ENCODE measurements around the gene KIAA1586. TPM values are rescaled to one million over a fixed set of nuclear protein-coding genes. Genes with fewer than 3 reads are reported as not detected.
A peak's percentile ranks its signal among the peaks of the same experiment; 100 is the strongest.

Gene KIAA1586
- total and polyA plus RNA-seq, 2 experiments from 2014 or later: 11.5 to 18.6 TPM

GRCh38 chr6:57094689-57095088 lies 48.2 kb downstream of the KIAA1586 start:
- 100% methylated on average over 1 of the region's 1 CpG for WGBS (ENCODE audit: low lambda C conversion rate, missing lambda C conversion rate)
- Histone ChIP-seq H2AFZ (no peak overlapping the region), H3K9me3 (ENCODE audit: low read depth) (no peaks in the 10 kb centered on the region), H3K36me3 (replicated peaks; ENCODE audit: insufficient read depth, low read depth) (peaks cover 4% of the 10 kb centered on the region), H3K27me3 (no peaks in the 10 kb centered on the region), H3K4me2 (no peak overlapping the region), H3K9me2 (replicated peaks; ENCODE audit: insufficient read depth) (no peaks in the 10 kb centered on the region), H3K4me1 (ENCODE audit: insufficient read depth) (peaks cover 22% of the 10 kb centered on the region), H3K79me2 (peaks cover 82% of the 10 kb centered on the region), H4K20me1 (ENCODE audit: insufficient read depth, poor library complexity, severe bottlenecking) (peaks cover 60% of the 10 kb centered on the region), H3K27ac (no peak overlapping the region), H3K4me3 (no peak overlapping the region)
- TF ChIP-seq EZH2 (IDR thresholded peaks at IDR 0.05; ENCODE audit: borderline replicate concordance) (no peak), EZH2phosphoT487 (IDR thresholded peaks at IDR 0.05; ENCODE audit: low read depth, severe bottlenecking, unreplicated experiment) (no peak)
- DNase-seq (ENCODE audit: low spot score): no peak

GRCh38 chr6:57097596-57097995 lies 51.1 kb downstream of the KIAA1586 start:
- Histone ChIP-seq H3K4me3 (no peak overlapping the region), H3K4me2 (no peak overlapping the region), H3K9me3 (ENCODE audit: low read depth) (no peaks in the 10 kb centered on the region), H3K36me3 (replicated peaks; ENCODE audit: insufficient read depth, low read depth) (peaks cover 4% of the 10 kb centered on the region), H3K9me2 (replicated peaks; ENCODE audit: insufficient read depth) (no peaks in the 10 kb centered on the region), H4K20me1 (ENCODE audit: insufficient read depth, poor library complexity, severe bottlenecking) (peaks cover 47% of the 10 kb centered on the region), H3K79me2 (peaks cover 97% of the 10 kb centered on the region), H3K27me3 (no peaks in the 10 kb centered on the region), H3K27ac (peak overlapping the region; percentile 25), H3K4me1 (ENCODE audit: insufficient read depth) (peaks cover 10% of the 10 kb centered on the region), H2AFZ (no peak overlapping the region)
- TF ChIP-seq CTCF (IDR thresholded peaks at IDR 0.05; ENCODE audit: poor library complexity) (no peak), EZH2phosphoT487 (IDR thresholded peaks at IDR 0.05; ENCODE audit: low read depth, severe bottlenecking, unreplicated experiment) (no peak), EZH2 (IDR thresholded peaks at IDR 0.05; ENCODE audit: borderline replicate concordance) (no peak)
- no peak for DNase-seq (ENCODE audit: low spot score)
- WGBS (ENCODE audit: low lambda C conversion rate, missing lambda C conversion rate): 74% methylated on average over 1 of the region's 1 CpG

GRCh38 chr6:57102976-57103375 lies 56.5 kb downstream of the KIAA1586 start:
- no peak overlapping the region for H2AFZ ChIP-seq
- no peak overlapping the region for H3K4me2 ChIP-seq

GRCh38 chr6:57104336-57104735 lies 57.8 kb downstream of the KIAA1586 start:
- peaks cover 96% of the 10 kb centered on the region for H3K79me2 ChIP-seq
- no peaks in the 10 kb centered on the region for H3K4me1 ChIP-seq (ENCODE audit: insufficient read depth)
- H3K36me3 ChIP-seq (replicated peaks; ENCODE audit: insufficient read depth, low read depth): no peaks in the 10 kb centered on the region
- H3K4me3 ChIP-seq: no peak overlapping the region
- no peak for DNase-seq (ENCODE audit: low spot score)
- no peaks in the 10 kb centered on the region for H3K9me3 ChIP-seq (ENCODE audit: low read depth)
- H4K20me1 ChIP-seq (ENCODE audit: insufficient read depth, poor library complexity, severe bottlenecking): peaks cover 8% of the 10 kb centered on the region
- no peak overlapping the region for H3K4me2 ChIP-seq
- H3K9me2 ChIP-seq (replicated peaks; ENCODE audit: insufficient read depth): no peaks in the 10 kb centered on the region
- no peaks in the 10 kb centered on the region for H3K27me3 ChIP-seq
- 94% methylated on average over 5 of the region's 5 CpGs for WGBS (ENCODE audit: low lambda C conversion rate, missing lambda C conversion rate)
- H3K27ac ChIP-seq: no peak overlapping the region
- TF ChIP-seq EZH2phosphoT487 (IDR thresholded peaks at IDR 0.05; ENCODE audit: low read depth, severe bottlenecking, unreplicated experiment) (no peak), EZH2 (IDR thresholded peaks at IDR 0.05; ENCODE audit: borderline replicate concordance) (no peak)
- no peak overlapping the region for H2AFZ ChIP-seq

More at GRCh38 chr6:57102976-57103375, 56.5 kb downstream of the KIAA1586 start:
- Histone ChIP-seq H3K27ac (no peak overlapping the region), H3K27me3 (no peaks in the 10 kb centered on the region), H3K79me2 (peaks cover 95% of the 10 kb centered on the region), H3K9me3 (ENCODE audit: low read depth) (no peaks in the 10 kb centered on the region), H3K4me1 (ENCODE audit: insufficient read depth) (no peaks in the 10 kb centered on the region), H3K4me3 (no peak overlapping the region), H4K20me1 (ENCODE audit: insufficient read depth, poor library complexity, severe bottlenecking) (peaks cover 19% of the 10 kb centered on the region), H3K36me3 (replicated peaks; ENCODE audit: insufficient read depth, low read depth) (no peaks in the 10 kb centered on the region), H3K9me2 (replicated peaks; ENCODE audit: insufficient read depth) (no peaks in the 10 kb centered on the region)
- no peak for TF ChIP-seq EZH2phosphoT487 (IDR thresholded peaks at IDR 0.05; ENCODE audit: low read depth, severe bottlenecking, unreplicated experiment)
- no peak for TF ChIP-seq CTCF (IDR thresholded peaks at IDR 0.05; ENCODE audit: poor library complexity)
- TF ChIP-seq EZH2 (IDR thresholded peaks at IDR 0.05; ENCODE audit: borderline replicate concordance): no peak
- DNase-seq (ENCODE audit: low spot score): no peak
- WGBS (ENCODE audit: low lambda C conversion rate, missing lambda C conversion rate): 94% methylated on average over 3 of the region's 3 CpGs

Small RNA genes lying within 50 kb of the gene (small RNA-seq; reads per million reads assigned to genes)
- not detected for gene FTH1P15

Other genes with a start within 250 kb of the KIAA1586 start
- 1.2 and 2.4 TPM in 2 replicates for gene BEND6, start 91.6 kb upstream of the KIAA1586 start, total RNA-seq
- 2.0 and 2.5 TPM in 2 replicates for gene BEND6, start 91.6 kb upstream of the KIAA1586 start, polyA plus RNA-seq
- gene ZNF451, start 43.5 kb downstream of the KIAA1586 start, total RNA-seq: 53.1 and 63.4 TPM in 2 replicates
- 12.1 and 15.8 TPM in 2 replicates for gene ZNF451, start 43.5 kb downstream of the KIAA1586 start, polyA plus RNA-seq
- 10.2 and 10.5 TPM in 2 replicates for gene BAG2, start 125.6 kb downstream of the KIAA1586 start, total RNA-seq
- gene BAG2, start 125.6 kb downstream of the KIAA1586 start, polyA plus RNA-seq: 8.7 and 9.0 TPM in 2 replicates
- gene RAB23, start 175.6 kb downstream of the KIAA1586 start, total RNA-seq: 37.2 and 37.7 TPM in 2 replicates
- gene RAB23, start 175.6 kb downstream of the KIAA1586 start, polyA plus RNA-seq: 15.5 and 20.2 TPM in 2 replicates